ENCODE data around the gene ASB3. TPM values are rescaled to one million over a fixed set of nuclear protein-coding genes. Genes with fewer than 3 reads are reported as not detected.

The ASB3 gene
- total and polyA plus RNA-seq, 9 of the 15 experiments (the other 6 are each of a cell fraction or from before 2014, with no cell fraction given), result 13.6 to 35.3 (median 18.7) TPM

DNA sequence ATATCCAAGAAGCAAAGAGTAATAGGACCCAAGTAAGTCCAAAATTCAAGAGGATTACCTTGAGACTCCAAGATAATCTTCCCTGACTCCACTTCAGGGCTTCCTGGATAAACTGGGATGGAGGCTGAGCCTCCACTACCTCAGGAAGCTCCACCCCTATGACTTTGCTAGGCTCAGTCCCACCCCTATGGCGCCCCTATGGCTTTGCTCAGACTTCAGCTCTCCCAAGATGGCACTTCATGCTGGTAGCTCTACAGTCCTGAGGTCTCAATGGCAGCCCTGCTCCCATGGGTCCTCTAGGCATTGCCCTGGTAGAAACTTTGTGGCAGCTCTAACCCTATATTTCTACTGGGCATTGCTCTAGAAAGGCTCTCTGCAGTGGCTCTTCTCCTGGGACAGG lies 89.1 kb downstream of the ASB3 start (continued):
- TF ChIP-seq, protein P1, sequence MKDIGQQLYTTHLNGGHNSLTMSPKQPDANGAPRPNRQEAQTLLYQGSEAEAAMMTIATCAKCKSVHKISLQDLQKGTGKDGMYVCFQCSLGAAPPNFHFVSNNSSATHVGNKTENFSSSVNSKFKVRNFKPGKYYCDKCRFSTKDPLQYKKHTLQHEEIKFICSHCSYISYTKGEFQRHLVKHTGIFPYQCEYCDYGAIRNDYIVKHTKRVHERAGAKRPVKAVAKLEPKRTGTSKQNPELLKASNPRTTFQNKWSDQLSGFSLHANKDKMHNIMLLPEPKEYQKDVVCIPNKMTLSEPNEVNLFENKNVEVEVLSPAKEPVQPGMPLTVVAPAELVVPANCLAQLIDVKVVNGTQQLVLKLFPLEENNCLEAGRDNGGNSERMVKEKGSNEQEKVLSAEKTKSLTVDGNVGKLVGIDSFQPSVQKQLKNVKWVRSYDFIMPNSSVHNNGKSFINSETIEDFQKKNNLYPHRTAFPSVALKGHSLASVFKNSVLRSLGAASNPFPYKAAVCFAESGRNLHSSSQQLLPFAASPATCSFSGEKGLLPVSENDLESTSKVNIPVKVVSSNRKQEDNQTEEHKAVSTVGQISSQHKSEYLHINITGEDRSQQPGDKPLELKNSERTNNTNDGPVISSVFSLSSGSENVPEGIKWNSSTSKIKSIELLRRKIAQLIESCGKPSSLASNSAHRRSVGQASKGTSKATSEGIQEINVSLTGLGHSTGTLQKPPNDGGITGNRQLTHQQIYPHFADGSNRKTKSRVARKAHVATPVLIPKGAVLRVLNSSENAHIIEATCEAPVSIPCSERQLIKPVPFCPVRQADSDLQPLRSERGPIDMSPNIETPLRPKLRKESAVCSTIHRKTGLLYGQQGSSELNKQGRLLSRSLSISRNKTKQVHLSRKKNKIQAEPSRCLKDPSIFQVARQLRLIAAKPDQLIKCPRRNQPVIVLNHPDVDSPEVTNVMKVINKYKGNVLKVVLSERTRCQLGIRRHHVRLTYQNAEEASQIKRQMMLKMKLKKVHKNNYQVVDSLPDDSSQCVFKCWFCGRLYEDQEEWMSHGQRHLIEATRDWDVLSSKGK (CRISPR knock-in tag; IDR thresholded peaks at IDR 0.05), result no peak
- no peak for TF ChIP-seq KLF10 (CRISPR knock-in tag; IDR thresholded peaks at IDR 0.05)
- TF ChIP-seq ZNF668 (CRISPR knock-in tag; IDR thresholded peaks at IDR 0.05), result no peak
- TF ChIP-seq PHF21A (IDR thresholded peaks at IDR 0.05; ENCODE audit: borderline replicate concordance, low read depth), result no peak

DNA sequence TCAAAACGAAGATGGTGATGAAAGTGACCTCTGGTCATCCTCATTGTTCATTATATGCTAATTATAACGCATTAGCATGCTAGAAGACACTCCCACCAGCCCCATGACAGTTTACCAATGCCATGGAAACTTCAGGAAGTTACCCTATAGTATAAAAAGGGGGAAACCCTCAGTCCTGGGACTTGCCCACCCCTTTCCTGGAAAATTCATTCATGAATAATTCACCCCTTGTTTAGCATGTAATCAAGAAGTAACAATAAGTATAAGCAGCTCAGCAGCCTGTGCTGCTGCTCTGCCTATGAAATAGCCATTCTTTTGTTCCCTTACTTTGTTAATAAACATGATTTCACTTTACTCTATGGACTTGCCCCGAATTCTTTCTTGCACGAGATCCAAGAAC lies 89.7 kb downstream of the ASB3 start:
- WGBS (ENCODE audit: insufficient coverage, low coverage, missing lambda C conversion rate), result 58% methylated on average over 4 of the region's 4 CpGs
- Histone ChIP-seq H3K9me1 (ENCODE audit: control insufficient read depth, insufficient read depth, low read length) (no peaks in the 10 kb centered on the region), H3K36me3 (ENCODE audit: control insufficient read depth, insufficient read depth, low read length) (peaks cover 7% of the 10 kb centered on the region; the same call in 2 of the 3 replicates), H3K4me1 (replicated peaks in 1 of 2; ENCODE audit: control insufficient read depth in 2 of 2, insufficient read depth in 2 of 2, low read length in 2 of 2) (no peaks in the 10 kb centered on the region), H3K4me2 (ENCODE audit: insufficient read depth, low read length) (no peak overlapping the region), H3K27me3 (ENCODE audit: control insufficient read depth in 2 of 2, insufficient read depth in 2 of 2, low read length in 2 of 2) (no peaks in the 10 kb centered on the region), H2AFZ (ENCODE audit: low read depth, low read length) (no peak overlapping the region), H3K9me3 (replicated peaks; ENCODE audit: control insufficient read depth, insufficient read depth, low read depth, low read length) (no peaks in the 10 kb centered on the region), H4K20me1 (replicated peaks; ENCODE audit: control insufficient read depth, insufficient read depth, low read length) (no peaks in the 10 kb centered on the region), H3K27ac (ENCODE audit: extremely low read depth, low read depth, low read length) (no peak overlapping the region), H3K4me3 (no peak overlapping the region), H3K79me2 (ENCODE audit: control insufficient read depth, insufficient read depth, low read length) (no peaks in the 10 kb centered on the region), H3K9ac (ENCODE audit: insufficient read depth in 1 of 2, low read depth in 2 of 2, low read length in 2 of 2) (no peak overlapping the region)
- BruUV-seq (replicated peaks), result no TSS peak
- intact Hi-C loops (cut with micrococcal nuclease), result no loop called here
- DNase-seq (ENCODE audit: extremely low read depth in 1 of 4, low spot score in 3 of 4) (no peak), FAIRE-seq (no peak), ATAC-seq (no peak)
- in situ Hi-C loops (cut with MboI), result no loop called here
- CTCF ChIA-PET (ENCODE audit: low intra/inter-chr PET ratio), result no interaction called here
- POLR2A ChIA-PET, result no interaction called here
- no peak for TF ChIP-seq SRSF7 (optimal IDR thresholded peaks at IDR 0.05; ENCODE audit: low read depth, low read length)
- TF ChIP-seq, protein P2, sequence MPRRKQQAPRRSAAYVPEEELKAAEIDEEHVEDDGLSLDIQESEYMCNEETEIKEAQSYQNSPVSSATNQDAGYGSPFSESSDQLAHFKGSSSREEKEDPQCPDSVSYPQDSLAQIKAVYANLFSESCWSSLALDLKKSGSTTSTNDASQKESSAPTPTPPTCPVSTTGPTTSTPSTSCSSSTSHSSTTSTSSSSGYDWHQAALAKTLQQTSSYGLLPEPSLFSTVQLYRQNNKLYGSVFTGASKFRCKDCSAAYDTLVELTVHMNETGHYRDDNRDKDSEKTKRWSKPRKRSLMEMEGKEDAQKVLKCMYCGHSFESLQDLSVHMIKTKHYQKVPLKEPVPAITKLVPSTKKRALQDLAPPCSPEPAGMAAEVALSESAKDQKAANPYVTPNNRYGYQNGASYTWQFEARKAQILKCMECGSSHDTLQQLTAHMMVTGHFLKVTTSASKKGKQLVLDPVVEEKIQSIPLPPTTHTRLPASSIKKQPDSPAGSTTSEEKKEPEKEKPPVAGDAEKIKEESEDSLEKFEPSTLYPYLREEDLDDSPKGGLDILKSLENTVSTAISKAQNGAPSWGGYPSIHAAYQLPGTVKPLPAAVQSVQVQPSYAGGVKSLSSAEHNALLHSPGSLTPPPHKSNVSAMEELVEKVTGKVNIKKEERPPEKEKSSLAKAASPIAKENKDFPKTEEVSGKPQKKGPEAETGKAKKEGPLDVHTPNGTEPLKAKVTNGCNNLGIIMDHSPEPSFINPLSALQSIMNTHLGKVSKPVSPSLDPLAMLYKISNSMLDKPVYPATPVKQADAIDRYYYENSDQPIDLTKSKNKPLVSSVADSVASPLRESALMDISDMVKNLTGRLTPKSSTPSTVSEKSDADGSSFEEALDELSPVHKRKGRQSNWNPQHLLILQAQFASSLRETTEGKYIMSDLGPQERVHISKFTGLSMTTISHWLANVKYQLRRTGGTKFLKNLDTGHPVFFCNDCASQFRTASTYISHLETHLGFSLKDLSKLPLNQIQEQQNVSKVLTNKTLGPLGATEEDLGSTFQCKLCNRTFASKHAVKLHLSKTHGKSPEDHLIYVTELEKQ (CRISPR knock-in tag; IDR thresholded peaks at IDR 0.05), result no peak
- TF ChIP-seq HNRNPH1 (optimal IDR thresholded peaks at IDR 0.05; ENCODE audit: low read depth, low read length), result no peak
- TF ChIP-seq RBM15 (IDR thresholded peaks at IDR 0.05; ENCODE audit: insufficient read depth, low read length), result no peak
- no peak for TF ChIP-seq RBFOX2 (IDR thresholded peaks at IDR 0.05; ENCODE audit: low read depth, low read length)
- TF ChIP-seq, protein P3, sequence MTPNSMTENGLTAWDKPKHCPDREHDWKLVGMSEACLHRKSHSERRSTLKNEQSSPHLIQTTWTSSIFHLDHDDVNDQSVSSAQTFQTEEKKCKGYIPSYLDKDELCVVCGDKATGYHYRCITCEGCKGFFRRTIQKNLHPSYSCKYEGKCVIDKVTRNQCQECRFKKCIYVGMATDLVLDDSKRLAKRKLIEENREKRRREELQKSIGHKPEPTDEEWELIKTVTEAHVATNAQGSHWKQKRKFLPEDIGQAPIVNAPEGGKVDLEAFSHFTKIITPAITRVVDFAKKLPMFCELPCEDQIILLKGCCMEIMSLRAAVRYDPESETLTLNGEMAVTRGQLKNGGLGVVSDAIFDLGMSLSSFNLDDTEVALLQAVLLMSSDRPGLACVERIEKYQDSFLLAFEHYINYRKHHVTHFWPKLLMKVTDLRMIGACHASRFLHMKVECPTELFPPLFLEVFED (CRISPR knock-in tag; conservative IDR thresholded peaks at IDR 0.05), result no peak
- TF ChIP-seq ILF3 (IDR thresholded peaks at IDR 0.05; ENCODE audit: borderline replicate concordance), result no peak
